Iris pigment epithelial cell (primary cell): ENCODE measurements around the gene SLC7A14.

ENCODE experiments used
- DNase-seq: peaks from one replicate; pipeline ENCODE4 v3.0.0-alpha.2; 2011; ENCODE audit warnings: low read depth

Gene SLC7A14

GRCh38 chr3:170470063-170471016 is 115.5 kb downstream of the SLC7A14 start:
- peak; percentile 70 for DNase-seq

DNA sequence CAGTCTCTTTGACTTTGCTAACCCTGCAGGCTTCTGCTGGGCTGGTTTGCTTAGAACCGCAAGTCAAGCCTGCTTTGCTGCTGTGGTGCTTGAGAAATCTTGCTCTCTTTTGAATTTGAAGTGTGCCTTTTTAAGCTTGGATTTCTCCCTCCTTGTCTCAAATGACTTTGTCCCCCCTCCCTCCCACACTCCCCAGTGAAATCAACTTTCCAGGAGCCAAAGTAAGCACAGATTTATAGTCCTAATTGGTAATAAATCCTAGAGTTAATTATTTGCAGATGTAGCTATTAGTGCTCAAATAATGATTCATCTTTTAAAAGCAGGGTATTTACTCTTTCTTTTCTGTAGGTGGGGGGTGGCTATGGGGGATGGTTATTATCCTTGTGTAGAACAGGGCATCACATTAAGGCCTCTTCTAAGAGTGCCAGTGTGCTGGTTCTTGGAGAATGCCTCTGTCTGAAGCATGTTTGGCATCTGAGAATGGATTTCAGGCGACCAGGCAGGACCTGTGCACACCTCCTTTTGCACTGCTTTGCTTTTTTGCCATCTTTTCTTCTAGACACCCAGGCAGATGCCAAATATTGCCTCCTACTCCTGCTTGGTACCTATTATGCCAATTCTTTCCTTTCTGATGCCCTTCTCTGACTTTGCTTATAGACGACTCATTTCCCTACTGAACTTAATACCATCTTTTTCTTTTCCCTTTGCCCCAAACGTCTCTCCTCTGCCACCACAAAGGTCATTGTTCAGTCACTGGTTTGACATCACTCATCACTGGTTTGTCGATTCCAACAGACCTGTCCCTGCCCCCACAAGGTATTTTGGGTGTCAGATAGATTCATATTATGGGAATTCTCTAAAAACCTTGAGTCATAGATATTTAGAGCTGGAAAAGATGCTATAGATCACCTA is 116.5 kb downstream of the SLC7A14 start:
- DNase-seq = peak; percentile 40

DNA sequence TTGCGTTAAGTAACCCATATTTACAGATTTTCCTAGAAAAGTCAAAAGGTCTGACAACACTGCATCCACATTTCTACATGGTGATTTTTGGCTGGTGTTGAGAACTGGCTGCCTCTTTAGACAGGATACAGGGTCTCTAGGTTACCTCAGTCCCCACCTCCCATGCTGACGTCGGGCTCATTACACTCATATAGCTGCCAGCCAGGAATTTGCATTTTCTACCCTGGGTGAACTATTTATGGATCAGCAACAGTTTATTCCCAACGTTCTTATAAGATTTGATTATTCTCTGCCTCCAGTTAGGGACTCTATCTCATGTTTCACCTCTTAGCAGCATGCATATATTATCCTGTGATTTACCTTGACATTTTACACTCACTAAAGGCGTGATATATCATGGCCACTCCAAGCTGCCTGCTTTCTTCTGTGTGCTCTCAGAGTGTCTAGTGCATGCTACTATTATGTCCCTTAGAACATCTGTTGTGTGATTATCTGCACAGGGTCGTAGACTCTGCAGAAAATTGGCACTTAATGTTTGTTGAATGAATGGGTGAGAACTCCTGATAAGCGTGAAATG is 118.2 kb downstream of the SLC7A14 start:
- no peak for DNase-seq

- DNase-seq = no peak
Observed at GRCh38 chr3:170467007-170467406, 118.9 kb downstream of the SLC7A14 start.

- no peak for DNase-seq
Observed at GRCh38 chr3:170465955-170466354, 119.9 kb downstream of the SLC7A14 start.

DNA sequence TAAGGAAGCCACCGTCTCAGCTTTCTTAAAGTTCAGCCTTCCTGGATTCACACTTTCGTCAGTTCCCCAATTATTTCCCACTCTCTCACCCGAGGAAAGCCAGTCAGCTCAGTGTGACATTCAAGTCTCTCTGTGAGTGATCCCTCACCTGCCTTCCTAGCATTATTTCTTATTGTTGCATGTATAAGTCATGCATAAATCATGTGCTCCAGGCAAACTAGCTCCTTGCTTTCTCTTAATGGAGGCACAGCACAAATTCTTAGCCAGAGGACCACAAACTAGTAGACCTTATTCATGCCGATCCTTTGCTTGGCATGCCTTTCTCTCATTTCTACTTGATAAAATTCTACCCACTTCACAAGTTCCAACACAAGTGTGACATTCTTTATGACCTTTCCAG is 122.9 kb downstream of the SLC7A14 start:
- DNase-seq = no peak

- DNase-seq = no peak
Observed at GRCh38 chr3:170458285-170458684, 127.6 kb downstream of the SLC7A14 start.

DNA sequence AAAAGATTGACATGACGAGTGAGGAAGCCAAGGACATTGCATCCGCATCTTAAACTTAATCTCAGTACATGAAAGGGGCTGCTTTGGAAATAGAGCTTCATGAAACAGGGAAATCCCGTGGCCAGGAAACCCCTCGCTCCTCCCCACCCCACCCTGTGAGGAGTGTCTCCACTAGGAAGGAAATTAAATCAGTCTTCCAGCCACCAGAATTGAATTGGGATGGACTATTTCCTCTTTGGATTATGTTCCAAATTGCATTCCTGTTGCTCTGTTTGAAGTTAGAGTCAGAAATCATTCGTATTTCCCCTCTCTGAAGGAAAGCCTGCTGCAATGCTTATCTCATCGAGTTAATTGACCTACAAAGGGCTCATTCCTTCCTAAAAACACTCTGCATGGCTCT is 131.4 kb downstream of the SLC7A14 start:
- no peak for DNase-seq

DNA sequence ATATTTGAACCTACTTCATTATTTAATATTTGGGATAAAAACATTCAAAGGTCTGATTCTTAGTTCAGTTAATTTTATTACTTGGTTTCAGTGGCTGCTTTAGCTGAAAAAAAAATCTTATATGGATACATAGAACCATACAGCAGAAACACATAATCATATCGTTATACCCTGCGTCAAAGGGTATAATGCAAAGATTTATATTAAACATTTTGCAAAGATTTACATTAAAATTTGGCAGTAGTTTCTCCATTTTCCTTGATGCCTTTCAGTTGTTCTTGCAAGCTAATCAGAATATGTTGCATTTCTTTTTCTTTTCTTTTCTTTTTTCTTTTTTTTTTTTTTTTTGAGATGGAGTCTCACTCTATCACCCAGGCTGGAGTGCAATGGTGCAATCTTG is 135.8 kb downstream of the SLC7A14 start:
- DNase-seq = no peak

- DNase-seq = peak; percentile 26
Observed at GRCh38 chr3:170448584-170448983, 137.3 kb downstream of the SLC7A14 start.

- no peak for DNase-seq
Observed at GRCh38 chr3:170443457-170443856, 142.4 kb downstream of the SLC7A14 start.

DNA sequence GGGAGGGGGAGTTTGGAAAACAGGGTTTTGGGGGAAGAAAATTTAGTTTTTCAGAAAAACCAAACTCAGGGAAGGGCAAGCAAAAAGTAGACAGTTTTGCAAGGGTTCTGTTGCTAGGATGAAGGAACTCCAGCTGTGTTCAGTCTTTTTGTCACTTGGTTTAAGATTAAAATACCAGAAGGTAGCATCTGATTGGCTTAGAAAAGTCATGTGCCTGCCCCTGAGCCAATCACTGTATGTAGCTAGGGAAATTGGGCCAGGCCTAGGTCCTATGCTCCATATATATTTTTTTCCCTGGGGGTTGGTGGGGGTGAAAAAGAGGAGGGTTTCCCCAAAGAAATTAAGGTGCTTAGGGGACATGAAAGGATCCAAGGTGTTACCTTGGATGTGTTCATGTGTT is 142.9 kb downstream of the SLC7A14 start:
- DNase-seq = no peak

- no peak for DNase-seq
Observed at GRCh38 chr3:170441412-170441811, 144.5 kb downstream of the SLC7A14 start.

GRCh38 chr3:170440344-170440743 is 145.5 kb downstream of the SLC7A14 start:
- peak; percentile 54 for DNase-seq

GRCh38 chr3:170438836-170439235 is 147.0 kb downstream of the SLC7A14 start:
- DNase-seq = no peak

DNA sequence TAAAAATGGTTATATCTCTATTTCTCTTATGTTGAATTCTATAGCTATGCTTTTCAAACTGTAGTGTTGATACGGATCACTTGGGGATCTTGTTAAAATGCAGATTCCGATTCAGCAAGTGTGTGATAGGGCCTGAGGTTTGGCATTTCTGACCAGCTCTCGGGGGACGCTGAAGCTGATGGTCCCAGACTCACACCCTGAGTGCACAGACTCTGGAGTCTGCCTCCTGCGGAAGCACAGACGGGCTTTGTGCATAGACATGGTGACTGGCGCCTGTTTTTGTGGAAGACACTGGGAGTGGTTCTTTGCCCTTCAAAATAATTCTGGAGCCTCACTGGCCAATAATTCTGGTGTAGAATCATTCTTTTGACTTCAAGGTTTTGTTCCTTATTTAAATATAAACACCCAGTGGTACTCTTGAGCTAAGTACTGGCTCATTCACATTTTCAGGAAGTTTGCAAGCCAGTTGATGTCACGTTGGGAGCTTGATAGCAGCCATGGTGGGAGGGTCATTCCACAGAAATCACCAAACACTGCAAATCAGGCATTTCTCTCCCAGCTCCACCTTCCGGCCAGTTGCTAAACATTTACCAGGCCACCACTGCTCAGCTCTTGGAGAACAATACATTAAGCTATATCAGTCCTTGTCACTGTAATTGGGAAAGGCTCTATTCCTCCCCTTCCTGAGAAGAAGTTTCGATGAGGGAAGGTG is 148.0 kb downstream of the SLC7A14 start:
- DNase-seq = no peak

DNA sequence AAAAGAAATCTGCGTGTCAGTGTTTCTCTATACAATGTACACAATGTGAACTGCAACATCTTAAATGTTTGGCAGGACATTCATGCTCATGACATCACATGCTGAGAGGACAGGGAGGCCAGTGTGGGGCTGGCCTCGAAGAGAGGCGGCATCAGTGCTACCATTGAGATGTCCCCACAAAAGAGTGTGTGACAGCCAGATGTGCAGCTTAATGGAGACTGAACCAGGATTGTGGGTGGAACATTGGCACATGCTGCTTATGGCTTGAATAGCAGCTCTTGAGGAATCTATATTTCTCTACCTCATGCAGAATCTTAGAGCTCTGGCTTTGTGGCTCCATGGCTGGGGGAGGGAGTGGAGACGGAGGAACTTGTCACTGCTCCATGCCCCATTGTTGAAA is 148.7 kb downstream of the SLC7A14 start:
- DNase-seq = no peak

GRCh38 chr3:170436697-170437096 is 149.2 kb downstream of the SLC7A14 start:
- no peak for DNase-seq

- DNase-seq = no peak
Observed at GRCh38 chr3:170432416-170432815, 153.5 kb downstream of the SLC7A14 start.

DNA sequence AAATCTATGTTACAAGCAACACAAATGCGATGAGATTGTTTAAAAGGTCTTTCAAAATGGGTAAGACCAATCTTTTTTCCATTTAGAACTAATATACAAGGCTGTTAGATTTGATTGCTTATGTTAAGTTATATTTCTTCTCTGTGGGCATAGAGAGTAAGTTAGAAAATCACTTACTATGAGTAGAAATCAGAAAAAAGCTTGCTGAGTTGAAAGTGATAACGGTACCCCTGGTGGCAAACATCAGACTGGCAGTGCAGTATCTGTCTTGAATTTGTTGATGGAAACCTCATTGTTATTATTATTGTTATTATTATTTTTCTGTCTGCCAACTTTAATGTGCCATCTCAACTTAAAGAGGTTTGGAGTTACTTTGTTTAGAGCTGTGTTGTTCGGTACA is 154.8 kb downstream of the SLC7A14 start:
- no peak for DNase-seq

- DNase-seq = peak; percentile 89
Observed at GRCh38 chr3:170429050-170429449, 156.8 kb downstream of the SLC7A14 start.

DNA sequence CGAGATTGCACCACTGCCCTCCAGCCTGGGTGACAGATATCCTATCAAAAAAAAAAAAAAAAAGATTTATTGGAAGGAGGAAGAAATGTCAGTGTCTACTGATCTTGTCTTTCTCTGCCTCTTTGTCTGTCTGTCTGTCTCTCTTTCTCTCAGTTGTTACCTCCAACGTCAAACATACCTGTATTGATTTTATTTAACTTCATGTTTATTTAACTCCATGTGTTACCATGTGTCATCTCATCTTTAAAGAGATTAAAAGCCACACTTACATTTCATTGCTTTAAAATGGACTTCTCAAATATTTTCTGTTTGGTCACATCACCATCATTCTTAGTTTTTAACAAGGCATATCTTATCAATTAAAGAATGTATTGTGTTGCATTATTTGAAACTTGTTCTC is 157.8 kb downstream of the SLC7A14 start:
- DNase-seq = no peak
